ENCODE data around the gene DMRT3.

DNA sequence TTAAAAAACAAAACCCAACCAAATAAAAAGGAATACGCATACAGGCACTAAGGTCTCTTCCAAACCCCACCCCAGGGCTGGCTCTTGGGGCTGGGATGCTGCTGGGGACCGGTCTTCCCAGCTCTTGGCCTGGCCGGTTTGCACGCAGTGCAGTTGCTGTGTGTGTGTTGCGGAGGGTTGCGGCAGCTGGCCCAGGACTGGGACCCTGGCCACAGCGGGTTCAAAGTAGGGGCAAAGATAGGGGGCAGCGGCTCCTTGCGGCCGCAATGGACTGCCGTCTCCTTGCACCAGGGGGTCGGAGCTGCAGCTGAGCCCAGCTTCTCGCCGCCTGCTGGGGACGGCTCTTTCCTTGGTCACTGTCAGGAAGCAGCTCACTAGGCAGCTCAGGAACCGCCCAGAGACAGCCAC is 5.0 kb downstream of the DMRT3 start:
- TF ChIP-seq, protein P1, sequence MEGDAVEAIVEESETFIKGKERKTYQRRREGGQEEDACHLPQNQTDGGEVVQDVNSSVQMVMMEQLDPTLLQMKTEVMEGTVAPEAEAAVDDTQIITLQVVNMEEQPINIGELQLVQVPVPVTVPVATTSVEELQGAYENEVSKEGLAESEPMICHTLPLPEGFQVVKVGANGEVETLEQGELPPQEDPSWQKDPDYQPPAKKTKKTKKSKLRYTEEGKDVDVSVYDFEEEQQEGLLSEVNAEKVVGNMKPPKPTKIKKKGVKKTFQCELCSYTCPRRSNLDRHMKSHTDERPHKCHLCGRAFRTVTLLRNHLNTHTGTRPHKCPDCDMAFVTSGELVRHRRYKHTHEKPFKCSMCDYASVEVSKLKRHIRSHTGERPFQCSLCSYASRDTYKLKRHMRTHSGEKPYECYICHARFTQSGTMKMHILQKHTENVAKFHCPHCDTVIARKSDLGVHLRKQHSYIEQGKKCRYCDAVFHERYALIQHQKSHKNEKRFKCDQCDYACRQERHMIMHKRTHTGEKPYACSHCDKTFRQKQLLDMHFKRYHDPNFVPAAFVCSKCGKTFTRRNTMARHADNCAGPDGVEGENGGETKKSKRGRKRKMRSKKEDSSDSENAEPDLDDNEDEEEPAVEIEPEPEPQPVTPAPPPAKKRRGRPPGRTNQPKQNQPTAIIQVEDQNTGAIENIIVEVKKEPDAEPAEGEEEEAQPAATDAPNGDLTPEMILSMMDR (conservative IDR thresholded peaks at IDR 0.05 in 1 of 2, IDR thresholded peaks at IDR 0.05 in 1 of 2; ENCODE audit: low read depth in 1 of 2, low read length in 2 of 2) = no peak
- no peak for TF ChIP-seq EZH2 (IDR thresholded peaks at IDR 0.05; ENCODE audit: low read length, missing control alignments)

All from fibroblast of lung (primary cell).